Raji (cell line): ENCODE measurements around the gene SLC35E4.

ENCODE experiments used
- POLR2A ChIP-seq: IDR thresholded peaks from 2 replicates; pipeline ENCODE4 v1.6.1; 2011; ENCODE audit warnings: low read depth, low read length, control low read depth; ENCODE audit not compliant: insufficient read depth

SLC35E4 gene

DNA sequence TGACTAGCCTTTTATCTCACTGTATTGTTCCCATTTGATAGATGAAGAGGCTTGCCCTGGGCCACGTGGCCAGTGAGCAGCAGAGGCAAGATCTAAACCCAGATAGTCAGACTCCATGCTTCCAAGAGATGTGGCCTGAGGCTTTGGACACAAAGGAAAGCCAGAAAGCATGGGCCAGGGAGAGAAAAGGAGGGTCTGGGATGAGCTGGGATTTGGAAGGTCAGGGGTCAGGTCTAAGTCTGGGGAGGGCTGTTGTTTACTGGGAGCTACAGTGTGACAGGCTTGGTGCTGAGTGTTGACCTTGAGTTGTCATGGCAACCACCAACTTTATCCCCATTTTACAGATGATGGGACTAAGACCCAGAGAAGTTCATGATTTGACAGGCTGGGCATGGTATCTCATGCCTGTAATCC lies 2.1 kb downstream of the SLC35E4 start:
- TF ChIP-seq POLR2A: no peak

GRCh38 chr22:30640361-30640760 lies 4.8 kb downstream of the SLC35E4 start:
- no peak for TF ChIP-seq POLR2A

DNA sequence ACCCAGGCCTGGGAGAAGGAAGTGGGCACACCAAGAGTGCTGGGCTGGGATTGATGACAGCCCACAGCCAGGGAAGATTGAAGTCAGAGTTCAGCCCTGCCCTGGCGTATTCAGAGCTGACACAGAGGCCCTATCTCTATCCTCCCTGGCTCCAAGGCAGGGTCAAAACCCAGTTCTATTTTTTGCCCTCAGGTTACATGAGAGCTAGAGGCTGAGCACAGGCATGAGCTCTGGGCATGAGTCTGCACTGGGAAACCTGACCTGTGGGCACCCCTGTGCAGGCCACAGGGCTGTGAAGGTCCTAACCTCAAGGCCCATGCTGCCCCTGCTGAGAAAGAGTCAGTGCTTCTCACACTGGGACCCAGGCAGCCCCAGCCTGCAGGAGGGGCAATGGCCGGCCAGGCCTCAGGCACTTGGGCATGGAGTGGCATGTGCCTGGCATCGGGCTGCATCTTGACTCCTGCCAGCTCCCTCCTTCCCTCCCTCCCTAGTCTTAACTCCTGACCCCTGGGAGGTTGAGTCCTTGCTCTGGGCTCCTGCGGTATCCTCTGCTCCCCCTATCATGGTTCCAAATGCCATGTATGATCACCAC lies 5.4 kb downstream of the SLC35E4 start:
- TF ChIP-seq POLR2A: no peak

DNA sequence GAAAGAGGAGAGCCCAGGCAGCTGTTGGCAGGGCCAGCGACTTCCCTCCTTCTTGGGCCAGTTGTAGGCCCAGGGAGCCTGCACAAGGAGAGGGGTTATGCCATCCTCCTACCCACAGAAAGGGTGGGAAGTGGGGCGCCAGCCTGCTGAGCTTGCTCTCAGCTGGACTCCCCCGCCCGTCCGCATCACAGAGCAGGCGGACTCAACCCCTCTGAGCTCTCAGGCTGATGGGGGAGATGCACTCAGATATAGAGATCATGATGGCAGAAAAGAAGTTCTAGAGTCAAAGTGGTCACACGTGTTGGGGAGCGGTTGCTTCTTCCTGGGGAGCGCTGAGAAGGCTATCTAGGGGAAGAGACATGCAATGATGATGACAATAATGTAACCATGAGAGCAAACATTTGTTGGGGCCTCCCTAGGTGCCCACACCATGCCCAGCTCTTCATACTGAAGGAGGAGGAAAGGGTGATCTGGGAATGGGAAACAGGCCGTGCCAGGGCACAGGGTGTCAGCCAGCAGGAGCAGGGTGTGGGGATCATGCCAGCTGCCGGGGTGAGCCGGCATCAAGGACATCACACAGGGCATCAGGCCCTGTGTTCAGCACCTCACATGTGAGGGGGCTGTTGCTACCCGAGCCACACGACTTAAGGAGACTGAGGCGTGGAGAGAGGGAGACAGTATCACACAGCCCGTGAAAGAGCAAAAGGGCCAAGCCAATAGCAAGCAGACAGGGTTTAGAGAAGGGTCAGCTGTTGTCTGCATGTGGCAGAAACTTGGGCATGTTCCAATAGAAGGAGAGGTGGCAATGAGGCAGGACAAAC lies 7.7 kb downstream of the SLC35E4 start:
- no peak for TF ChIP-seq POLR2A

GRCh38 chr22:30646518-30647160 lies 11.1 kb downstream of the SLC35E4 start:
- TF ChIP-seq POLR2A: no peak

DNA sequence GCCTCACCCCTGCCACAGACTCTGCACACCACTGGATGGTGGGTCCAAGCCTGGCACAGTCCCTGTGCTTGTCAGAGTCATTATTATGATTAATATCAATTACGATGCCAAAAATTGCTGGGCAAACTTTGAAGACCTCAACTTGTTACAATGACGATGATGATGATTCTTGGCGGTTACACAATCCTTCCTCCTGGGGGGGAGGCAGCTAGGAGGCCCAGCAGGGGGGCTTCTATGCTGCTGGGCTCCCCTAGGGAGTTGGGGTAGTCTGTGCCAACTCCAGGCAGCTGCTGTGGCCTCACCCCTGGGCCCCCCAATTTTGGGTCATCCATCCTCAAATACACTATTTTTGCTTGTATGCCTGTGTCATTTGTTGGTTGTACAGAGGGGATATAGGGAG lies 12.0 kb downstream of the SLC35E4 start:
- no peak for TF ChIP-seq POLR2A

- no peak for TF ChIP-seq POLR2A
Observed at GRCh38 chr22:30648825-30649224, 13.2 kb downstream of the SLC35E4 start.

GRCh38 chr22:30649430-30650007 lies 13.9 kb downstream of the SLC35E4 start:
- no peak for TF ChIP-seq POLR2A

DNA sequence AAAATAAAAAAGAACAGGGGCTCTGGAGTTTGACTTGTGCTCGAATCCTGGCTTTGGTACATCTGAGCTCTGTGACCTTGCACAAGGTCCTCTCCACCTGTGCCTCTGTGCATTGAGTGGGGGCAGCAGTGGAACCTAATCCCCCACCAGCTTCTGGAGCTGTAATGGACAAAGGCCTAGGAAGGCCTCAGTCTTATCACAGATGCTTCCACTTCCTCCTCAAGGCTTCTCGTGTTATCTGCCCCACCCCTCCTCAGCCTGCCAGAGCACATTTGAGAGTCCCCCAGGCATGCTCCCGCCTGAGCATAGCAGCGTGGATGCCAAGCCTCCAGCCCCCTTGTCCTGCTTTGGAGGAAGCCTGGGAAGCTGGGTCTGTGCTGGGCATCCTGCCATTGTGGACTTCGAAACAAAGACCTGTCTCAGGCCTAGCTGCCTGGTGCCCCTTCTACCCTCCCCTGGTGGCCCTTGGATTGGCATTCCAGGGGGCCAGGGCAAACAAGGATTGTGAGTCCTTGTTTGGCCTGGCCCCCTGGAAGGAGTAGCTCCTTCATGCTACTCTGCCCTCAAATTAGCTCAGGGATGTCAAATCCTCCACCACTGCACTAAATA lies 15.0 kb downstream of the SLC35E4 start:
- no peak for TF ChIP-seq POLR2A

DNA sequence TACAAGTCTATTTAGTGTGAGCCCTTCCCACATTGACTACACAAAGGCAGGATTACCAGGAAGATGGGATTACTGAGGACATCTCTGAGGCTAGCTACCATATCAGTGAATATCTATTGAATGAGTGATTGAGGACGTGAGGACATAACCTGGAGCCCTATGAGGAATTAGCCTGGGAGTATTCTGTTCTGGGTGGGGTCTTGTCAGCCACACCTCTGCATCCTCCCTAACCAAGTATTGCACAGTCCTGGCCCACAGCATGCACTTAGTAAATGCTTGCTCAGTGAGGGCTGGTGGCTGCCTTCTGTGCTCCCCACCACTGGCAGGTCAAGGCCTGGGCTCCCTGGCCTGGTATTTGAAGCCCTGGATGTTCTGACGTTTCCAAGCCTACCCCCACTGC lies 17.3 kb downstream of the SLC35E4 start:
- TF ChIP-seq POLR2A: no peak

GRCh38 chr22:30654361-30654760 lies 18.8 kb downstream of the SLC35E4 start:
- no peak for TF ChIP-seq POLR2A

DNA sequence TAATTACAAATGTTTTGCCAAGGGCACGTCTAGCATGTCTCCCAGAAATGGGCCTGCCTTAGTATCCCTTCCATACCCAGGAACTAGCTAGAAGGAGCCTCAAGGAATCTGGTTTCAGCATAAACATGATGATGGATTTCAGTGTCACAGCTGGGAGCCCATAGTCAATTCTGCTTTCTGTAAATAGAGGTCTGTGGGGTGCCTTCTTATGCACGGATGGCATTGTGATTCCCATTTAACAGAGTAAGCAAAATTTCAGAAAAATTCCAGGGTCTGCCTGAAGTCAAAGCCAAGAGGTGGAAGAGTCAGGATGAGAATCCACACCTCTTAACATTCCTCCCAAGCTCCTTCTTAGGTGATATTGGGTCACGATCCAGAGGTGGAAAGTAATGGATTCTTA lies 20.0 kb downstream of the SLC35E4 start:
- TF ChIP-seq POLR2A: no peak

DNA sequence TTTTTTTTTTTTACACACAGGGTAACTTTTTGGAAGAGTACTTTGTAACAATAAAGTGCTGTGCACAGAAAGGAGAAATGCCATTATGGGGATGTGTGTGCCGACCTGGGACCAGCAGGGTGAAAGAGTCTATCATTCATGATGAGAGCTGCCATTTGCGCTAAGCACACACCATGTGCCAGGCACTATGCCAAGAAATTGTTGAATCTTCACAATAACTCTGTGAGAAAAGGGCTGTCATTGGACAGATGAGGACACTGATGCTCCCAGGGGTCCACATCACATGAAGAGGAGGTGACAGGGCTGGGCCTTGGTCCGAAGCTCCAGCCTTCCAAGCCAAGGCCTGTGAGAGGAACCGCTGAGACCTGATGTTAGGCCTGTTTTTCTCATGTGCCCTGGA lies 26.5 kb downstream of the SLC35E4 start:
- no peak for TF ChIP-seq POLR2A

- no peak for TF ChIP-seq POLR2A
Observed at GRCh38 chr22:30664798-30665197, 29.2 kb downstream of the SLC35E4 start.

- no peak for TF ChIP-seq POLR2A
Observed at GRCh38 chr22:30665266-30665665, 29.7 kb downstream of the SLC35E4 start.
